Stimulated activated CD4-positive, alpha-beta T cell treated with anti-CD3 and anti-CD28 coated beads, Interleukin-1b, Interleukin-23, amount 100 ng/mL, for 1 hour (primary cell): ENCODE data around the gene PRR5L.

Experiments used
- DNase-seq, 2 donors: peaks; one replicate each; pipeline ENCODE4 v3.0.0-alpha.2; 2020; ENCODE audit warnings: low read depth in 2 of 2

Gene PRR5L, protein sequence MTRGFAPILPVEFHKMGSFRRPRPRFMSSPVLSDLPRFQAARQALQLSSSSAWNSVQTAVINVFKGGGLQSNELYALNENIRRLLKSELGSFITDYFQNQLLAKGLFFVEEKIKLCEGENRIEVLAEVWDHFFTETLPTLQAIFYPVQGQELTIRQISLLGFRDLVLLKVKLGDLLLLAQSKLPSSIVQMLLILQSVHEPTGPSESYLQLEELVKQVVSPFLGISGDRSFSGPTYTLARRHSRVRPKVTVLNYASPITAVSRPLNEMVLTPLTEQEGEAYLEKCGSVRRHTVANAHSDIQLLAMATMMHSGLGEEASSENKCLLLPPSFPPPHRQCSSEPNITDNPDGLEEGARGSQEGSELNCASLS

DNA sequence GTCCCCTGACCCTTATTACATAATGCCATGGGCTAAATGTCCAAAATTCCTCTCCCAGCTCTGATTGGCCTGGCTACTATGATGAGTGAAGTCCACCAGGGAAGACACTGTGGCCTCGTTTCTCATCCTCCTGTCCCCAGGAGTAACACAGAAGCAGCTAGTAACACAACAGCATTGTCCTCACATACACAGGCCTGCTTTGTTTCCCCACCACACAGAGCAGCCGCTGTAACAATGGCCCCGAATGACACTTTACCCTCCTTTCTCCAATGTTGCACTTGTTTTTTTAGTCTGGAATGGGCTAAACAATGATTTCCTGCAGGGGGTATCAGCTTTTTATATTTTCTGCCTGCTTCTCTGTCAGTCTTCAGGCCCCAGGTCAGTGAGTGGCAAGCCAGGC, at the start of gene PRR5L:
Gene PRR5L (plus strand): TSS at position 363 of the 400 bp plus-strand sequence. CDS start 104,834 bp downstream, outside the sequence.
- DNase-seq, result no peak

DNA sequence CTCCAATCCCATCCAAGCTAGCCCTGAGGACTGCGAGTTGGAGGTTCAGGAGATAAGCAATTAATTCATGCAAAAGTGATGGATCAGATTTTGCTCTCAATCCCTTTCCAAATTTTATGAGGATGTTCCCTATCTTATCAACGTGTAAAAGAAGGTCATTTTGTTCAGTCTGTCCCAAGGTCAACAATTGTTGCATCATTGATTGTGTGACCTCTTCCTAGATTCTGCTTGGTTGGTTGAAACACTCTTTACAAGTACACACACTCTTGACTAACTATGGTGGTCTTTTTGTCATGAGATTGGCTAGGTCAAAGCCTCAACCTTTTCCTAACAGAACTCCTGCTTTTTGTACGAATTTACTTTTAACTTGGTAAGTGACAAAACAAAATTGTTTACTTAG, 48.6 kb upstream of the PRR5L start:
- no peak for DNase-seq

GRCh38 chr11:36248436-36248835, 47.7 kb upstream of the PRR5L start:
- DNase-seq, result no peak

- no peak for DNase-seq
Observed at GRCh38 chr11:36249246-36249645, 46.8 kb upstream of the PRR5L start.

- no peak for DNase-seq
Observed at GRCh38 chr11:36251823-36252222, 44.3 kb upstream of the PRR5L start.

DNA sequence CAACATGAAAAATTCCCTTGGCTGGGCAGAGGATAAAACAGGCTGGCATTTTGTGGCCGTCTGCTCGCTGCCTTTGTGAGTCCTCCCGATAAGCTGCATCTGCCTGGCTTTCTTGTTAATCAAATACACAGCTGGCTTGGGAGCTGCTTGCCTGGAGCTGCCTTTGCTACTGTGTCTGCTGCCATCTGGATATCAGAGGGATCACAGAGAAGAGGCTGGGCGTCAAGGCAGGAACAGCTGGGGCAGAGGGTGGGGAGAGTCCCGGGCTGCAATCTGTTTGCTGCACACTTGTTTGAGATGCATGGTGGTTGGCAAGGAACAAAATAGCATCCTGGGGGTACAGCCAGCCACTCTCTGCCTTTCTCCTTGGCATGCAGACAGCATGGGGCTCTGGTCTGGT, 42.9 kb upstream of the PRR5L start:
- DNase-seq, result no peak

- no peak for DNase-seq
Observed at GRCh38 chr11:36254713-36255112, 41.4 kb upstream of the PRR5L start.

GRCh38 chr11:36257351-36257750, 38.7 kb upstream of the PRR5L start:
- DNase-seq, result no peak

GRCh38 chr11:36258730-36259360, 37.2 kb upstream of the PRR5L start:
- DNase-seq, result no peak

- no peak for DNase-seq
Observed at GRCh38 chr11:36261094-36261493, 35.0 kb upstream of the PRR5L start.

- no peak for DNase-seq
Observed at GRCh38 chr11:36264011-36264972, 31.8 kb upstream of the PRR5L start.

GRCh38 chr11:36264973-36265344, 31.1 kb upstream of the PRR5L start:
- no peak for DNase-seq

GRCh38 chr11:36265793-36266628, 30.1 kb upstream of the PRR5L start:
- DNase-seq, result peak; percentile 11 to 29

GRCh38 chr11:36266767-36267166, 29.3 kb upstream of the PRR5L start:
- no peak for DNase-seq

DNA sequence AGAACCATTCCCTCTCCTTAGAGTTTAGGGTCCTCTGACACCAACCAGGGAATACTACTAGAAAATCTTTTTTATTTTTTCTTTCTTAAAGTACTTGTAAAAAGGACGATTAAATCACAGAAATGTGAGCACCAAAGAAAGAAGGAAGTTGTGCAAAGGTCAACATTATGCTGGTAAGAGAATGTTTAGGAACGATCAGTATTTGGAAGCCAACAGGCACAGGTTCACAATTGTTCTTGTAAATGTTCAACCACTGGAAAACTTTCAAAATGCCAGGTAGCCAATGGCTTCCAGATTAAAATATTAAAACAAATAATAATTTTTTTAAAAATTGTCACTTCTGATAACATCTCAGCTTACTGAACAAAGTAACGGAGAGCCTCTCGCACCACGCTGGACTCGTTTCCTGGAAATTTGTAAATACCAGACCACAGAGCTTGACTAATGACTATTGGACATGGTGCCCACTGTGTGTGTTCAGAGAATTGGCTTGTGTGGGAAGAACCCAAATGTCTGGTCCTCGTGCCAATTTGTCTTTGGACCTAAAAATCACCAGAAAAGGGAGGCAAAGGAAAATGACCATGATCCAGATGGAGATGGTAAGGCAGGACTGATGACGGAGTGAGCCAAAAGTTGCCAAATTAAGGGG, 27.6 kb upstream of the PRR5L start:
- DNase-seq, result no peak

GRCh38 chr11:36270701-36271100, 25.4 kb upstream of the PRR5L start:
- DNase-seq, result no peak

GRCh38 chr11:36271794-36272407, 24.2 kb upstream of the PRR5L start:
- DNase-seq, result no peak

GRCh38 chr11:36273110-36273509, 23.0 kb upstream of the PRR5L start:
- DNase-seq, result no peak

GRCh38 chr11:36274414-36274813, 21.7 kb upstream of the PRR5L start:
- DNase-seq, result no peak

GRCh38 chr11:36278531-36279282, 17.4 kb upstream of the PRR5L start:
- DNase-seq, result no peak
